ENCODE data around the gene AEBP1. TPM values are rescaled to one million over a fixed set of nuclear protein-coding genes. Genes with fewer than 3 reads are reported as not detected.

The AEBP1 gene
- total and polyA plus RNA-seq, 2 donors (not counting 1 experiment from before 2014, with no cell fraction given): 44.4 to 133 TPM

GRCh38 chr7:44078521-44078920 is 25.6 kb upstream of the AEBP1 start:
- no peaks in the 10 kb centered on the region for H3K4me1 ChIP-seq (ENCODE audit: control insufficient read depth, extremely low read depth, insufficient read depth, low read length)
- DNase-seq (ENCODE audit: low read depth in 2 of 2): no peak
- H2AFZ ChIP-seq (ENCODE audit: low read length): no peak overlapping the region
- peaks cover 6% of the 10 kb centered on the region for H3K79me2 ChIP-seq (ENCODE audit: control insufficient read depth, insufficient read depth, low read length)
- no peaks in the 10 kb centered on the region for H4K20me1 ChIP-seq (ENCODE audit: control insufficient read depth, extremely low read depth, insufficient read depth, low read length)
- H3K4me2 ChIP-seq (ENCODE audit: extremely low read depth, insufficient read depth, low read length): no peak overlapping the region
- H3K36me3 ChIP-seq (ENCODE audit: control insufficient read depth, insufficient read depth, low read length): peaks cover 23% of the 10 kb centered on the region
- H3K9ac ChIP-seq (ENCODE audit: insufficient read depth, low read length): no peak overlapping the region
- H3K27ac ChIP-seq (ENCODE audit: insufficient read depth, low read length): no peak overlapping the region
- no peak for TF ChIP-seq CTCF (conservative IDR thresholded peaks at IDR 0.05 in 1 of 2, IDR thresholded peaks at IDR 0.05 in 1 of 2; ENCODE audit: low read depth in 1 of 2, low read length in 2 of 2)
- no peak for TF ChIP-seq EZH2 (IDR thresholded peaks at IDR 0.05; ENCODE audit: low read length, missing control alignments)
- no peaks in the 10 kb centered on the region for H3K27me3 ChIP-seq (ENCODE audit: control insufficient read depth, insufficient read depth, low read length)
- no peak overlapping the region for H3K4me3 ChIP-seq (replicated peaks in 1 of 4; ENCODE audit: control extremely low read depth in 1 of 4, insufficient read depth in 1 of 4, low read depth in 3 of 4, low read length in 4 of 4)
- no peaks in the 10 kb centered on the region for H3K9me3 ChIP-seq (ENCODE audit: control insufficient read depth, insufficient read depth, low read depth, low read length)

GRCh38 chr7:44079331-44080021 is 24.7 kb upstream of the AEBP1 start:
- Histone ChIP-seq H3K4me1 (ENCODE audit: control insufficient read depth, extremely low read depth, insufficient read depth, low read length) (no peaks in the 10 kb centered on the region), H3K9me3 (ENCODE audit: control insufficient read depth, insufficient read depth, low read depth, low read length) (no peaks in the 10 kb centered on the region), H3K36me3 (ENCODE audit: control insufficient read depth, insufficient read depth, low read length) (peaks cover 18% of the 10 kb centered on the region), H3K9ac (ENCODE audit: insufficient read depth, low read length) (no peak overlapping the region), H3K4me2 (ENCODE audit: extremely low read depth, insufficient read depth, low read length) (no peak overlapping the region), H4K20me1 (ENCODE audit: control insufficient read depth, extremely low read depth, insufficient read depth, low read length) (no peaks in the 10 kb centered on the region), H3K79me2 (ENCODE audit: control insufficient read depth, insufficient read depth, low read length) (peaks cover 6% of the 10 kb centered on the region), H2AFZ (ENCODE audit: low read length) (no peak overlapping the region), H3K4me3 (replicated peaks in 1 of 4; ENCODE audit: control extremely low read depth in 1 of 4, insufficient read depth in 1 of 4, low read depth in 3 of 4, low read length in 4 of 4) (no peak overlapping the region), H3K27ac (ENCODE audit: insufficient read depth, low read length) (no peak overlapping the region), H3K27me3 (ENCODE audit: control insufficient read depth, insufficient read depth, low read length) (no peaks in the 10 kb centered on the region)
- no peak for DNase-seq (ENCODE audit: low read depth in 2 of 2)
- TF ChIP-seq EZH2 (IDR thresholded peaks at IDR 0.05; ENCODE audit: low read length, missing control alignments) (no peak), CTCF (conservative IDR thresholded peaks at IDR 0.05 in 1 of 2, IDR thresholded peaks at IDR 0.05 in 1 of 2; ENCODE audit: low read depth in 1 of 2, low read length in 2 of 2) (no peak)

- Histone ChIP-seq H4K20me1 (ENCODE audit: control insufficient read depth, extremely low read depth, insufficient read depth, low read length) (no peaks in the 10 kb centered on the region), H3K27me3 (ENCODE audit: control insufficient read depth, insufficient read depth, low read length) (no peaks in the 10 kb centered on the region), H3K36me3 (ENCODE audit: control insufficient read depth, insufficient read depth, low read length) (peaks cover 18% of the 10 kb centered on the region), H3K79me2 (ENCODE audit: control insufficient read depth, insufficient read depth, low read length) (peaks cover 6% of the 10 kb centered on the region), H3K4me3 (replicated peaks in 1 of 4; ENCODE audit: control extremely low read depth in 1 of 4, insufficient read depth in 1 of 4, low read depth in 3 of 4, low read length in 4 of 4) (no peak overlapping the region), H3K4me1 (ENCODE audit: control insufficient read depth, extremely low read depth, insufficient read depth, low read length) (no peaks in the 10 kb centered on the region), H3K9ac (ENCODE audit: insufficient read depth, low read length) (no peak overlapping the region), H3K27ac (ENCODE audit: insufficient read depth, low read length) (no peak overlapping the region), H3K9me3 (ENCODE audit: control insufficient read depth, insufficient read depth, low read depth, low read length) (no peaks in the 10 kb centered on the region), H2AFZ (ENCODE audit: low read length) (no peak overlapping the region), H3K4me2 (ENCODE audit: extremely low read depth, insufficient read depth, low read length) (no peak overlapping the region)
- no peak for TF ChIP-seq CTCF (conservative IDR thresholded peaks at IDR 0.05 in 1 of 2, IDR thresholded peaks at IDR 0.05 in 1 of 2; ENCODE audit: low read depth in 1 of 2, low read length in 2 of 2)
- TF ChIP-seq EZH2 (IDR thresholded peaks at IDR 0.05; ENCODE audit: low read length, missing control alignments): no peak
- no peak for DNase-seq (ENCODE audit: low read depth in 2 of 2)
These were observed 24.0 kb upstream of the AEBP1 start for GRCh38 chr7:44080118-44080517.

Measured in fibroblast of lung (primary cell).